AG20443 (cell line): ENCODE data around the gene SGSM2.

Experiments
- DNase-seq: peaks from one replicate; pipeline ENCODE4 v3.0.0; 2012; ENCODE audit warnings: low spot score, mixed read lengths

SGSM2 gene

DNA sequence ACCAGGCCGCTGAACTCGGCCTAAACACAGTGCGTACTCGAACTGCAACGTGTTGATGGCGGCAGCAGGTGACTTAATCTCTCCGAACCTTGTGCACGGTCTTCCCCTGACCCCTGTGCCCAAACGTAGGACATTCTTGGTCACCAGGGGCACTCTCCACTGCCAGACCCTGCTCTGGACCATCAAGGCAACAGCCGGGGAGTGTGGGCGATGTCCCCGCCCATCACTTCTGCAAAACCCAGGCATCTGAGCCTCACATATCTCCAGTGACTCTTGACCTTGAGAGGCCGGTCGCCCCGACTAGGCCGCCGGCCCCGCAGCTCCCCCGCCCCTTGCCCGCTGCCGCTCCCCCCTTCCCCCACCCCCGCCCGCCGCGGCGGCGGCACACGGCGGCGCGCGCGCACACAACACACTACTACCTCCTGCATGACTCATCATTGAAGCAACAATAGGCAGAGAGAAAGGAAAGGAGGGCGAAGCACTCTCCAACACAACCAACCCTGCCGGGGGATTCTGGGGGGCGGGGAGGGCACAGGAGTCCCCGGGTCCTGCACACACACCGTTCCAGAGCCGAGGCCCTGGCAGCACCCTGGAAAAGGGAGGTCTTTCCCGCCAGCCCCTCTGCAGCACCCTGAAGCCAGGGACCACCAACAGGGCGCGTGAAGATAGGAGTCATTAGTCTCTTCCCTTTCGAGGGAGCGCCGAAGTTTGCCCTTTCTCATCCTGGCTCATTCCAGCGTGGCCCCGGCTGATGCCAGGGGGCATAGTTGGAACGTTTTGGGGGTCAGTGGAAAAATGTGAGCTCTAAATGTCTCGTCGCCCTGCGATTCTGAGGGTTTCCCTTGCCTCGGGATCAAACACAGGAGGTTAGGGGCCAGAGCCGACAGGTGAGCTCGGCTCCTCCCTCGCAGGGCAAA lies 61.6 kb downstream of the SGSM2 start:
- peak; percentile 56 for DNase-seq

DNA sequence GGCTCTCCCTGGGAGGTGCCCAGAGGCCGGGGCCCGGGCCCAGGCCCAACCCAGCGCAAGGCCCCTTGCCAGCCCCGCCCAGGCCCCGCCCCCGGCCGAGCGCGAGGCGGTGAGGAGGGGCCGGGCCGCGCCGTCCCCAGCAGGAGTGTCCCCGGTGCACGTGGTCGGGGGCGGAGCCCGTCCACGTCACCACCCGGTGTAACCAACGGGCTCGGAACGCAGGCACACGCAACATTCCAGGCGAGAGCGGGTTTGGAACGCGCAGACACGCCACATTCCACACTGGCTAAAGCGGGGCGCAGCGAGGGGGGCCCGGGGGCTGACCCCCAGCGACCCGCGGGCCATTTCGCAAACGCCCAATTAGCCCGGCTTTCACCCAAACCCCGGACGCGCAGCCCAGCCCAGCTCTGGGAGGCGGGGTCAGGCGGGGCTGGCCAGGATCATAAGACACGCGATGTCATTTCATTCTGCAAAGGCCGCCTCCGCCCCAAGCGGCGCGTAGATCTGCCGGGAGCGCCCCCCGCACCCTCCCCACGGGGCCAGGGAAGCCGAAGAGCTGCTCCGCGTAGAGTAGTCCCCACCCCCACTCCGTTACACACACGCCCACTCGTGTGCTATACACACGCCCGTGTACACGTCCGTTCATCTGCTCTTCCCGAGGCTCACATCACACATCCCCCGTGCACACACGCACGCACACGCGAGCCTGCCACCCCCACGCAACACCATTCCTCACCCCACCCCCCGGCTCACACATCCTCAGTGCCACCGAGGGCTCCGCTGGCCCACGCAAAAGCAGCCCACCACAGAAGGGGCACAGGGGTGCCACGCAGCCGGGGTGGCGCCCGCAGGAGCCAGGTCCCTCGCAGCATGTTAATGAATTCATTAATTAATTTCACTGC lies 62.5 kb downstream of the SGSM2 start:
- DNase-seq: peak; percentile 94

DNA sequence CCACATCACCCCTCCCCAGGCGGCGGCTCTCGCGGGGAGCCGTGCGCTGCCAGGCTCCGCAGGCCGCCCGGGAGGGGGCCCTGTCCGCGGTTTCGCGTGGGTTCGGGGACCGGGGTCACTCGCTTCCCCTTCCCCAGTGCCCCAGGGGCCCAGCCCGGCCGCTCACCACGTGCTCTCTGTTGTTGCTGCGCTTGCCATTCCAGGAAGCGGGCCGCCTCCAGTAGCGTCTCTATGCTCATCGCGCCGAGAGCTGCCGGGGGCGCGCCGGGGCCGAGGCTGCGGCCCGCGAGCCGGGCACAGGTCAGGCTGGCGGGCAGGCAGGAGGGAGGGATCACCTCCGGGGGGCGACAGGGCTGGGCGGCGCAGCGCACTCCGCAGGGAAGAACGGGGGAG lies 63.2 kb downstream of the SGSM2 start:
- DNase-seq: no peak

DNA sequence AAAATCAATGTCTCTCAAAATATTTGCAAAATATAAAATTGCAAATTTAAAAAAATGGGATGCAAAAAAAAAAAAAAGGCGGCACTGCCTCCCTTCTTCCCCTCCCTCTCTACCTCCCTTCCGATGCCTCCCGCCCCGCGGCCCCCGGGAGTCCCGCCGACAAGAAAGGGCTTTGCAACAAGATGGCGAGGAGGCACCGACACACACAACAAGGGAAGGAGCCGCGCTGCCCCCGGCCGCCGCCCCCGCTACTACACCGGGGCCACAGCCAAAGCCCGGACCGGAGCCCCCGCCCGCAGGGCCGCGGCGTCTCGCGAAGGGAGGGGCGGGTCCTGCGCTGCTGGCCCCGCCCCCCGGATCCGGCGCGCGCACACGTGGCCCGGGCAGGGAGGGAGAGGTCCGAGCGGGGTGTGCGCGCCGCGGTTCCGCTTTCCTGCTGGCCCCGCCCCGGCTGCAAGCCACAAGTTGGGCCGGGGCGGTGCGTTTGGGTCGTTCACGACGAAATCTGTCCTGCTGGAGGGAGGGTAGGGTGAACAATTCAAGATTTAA lies 63.6 kb downstream of the SGSM2 start, which contains the start of gene MNT:
Gene MNT, minus strand, starts transcription at position 184 of the 549 bp plus-strand sequence. CDS start 348 bp downstream, outside the sequence.
- DNase-seq: peak; percentile 94

DNA sequence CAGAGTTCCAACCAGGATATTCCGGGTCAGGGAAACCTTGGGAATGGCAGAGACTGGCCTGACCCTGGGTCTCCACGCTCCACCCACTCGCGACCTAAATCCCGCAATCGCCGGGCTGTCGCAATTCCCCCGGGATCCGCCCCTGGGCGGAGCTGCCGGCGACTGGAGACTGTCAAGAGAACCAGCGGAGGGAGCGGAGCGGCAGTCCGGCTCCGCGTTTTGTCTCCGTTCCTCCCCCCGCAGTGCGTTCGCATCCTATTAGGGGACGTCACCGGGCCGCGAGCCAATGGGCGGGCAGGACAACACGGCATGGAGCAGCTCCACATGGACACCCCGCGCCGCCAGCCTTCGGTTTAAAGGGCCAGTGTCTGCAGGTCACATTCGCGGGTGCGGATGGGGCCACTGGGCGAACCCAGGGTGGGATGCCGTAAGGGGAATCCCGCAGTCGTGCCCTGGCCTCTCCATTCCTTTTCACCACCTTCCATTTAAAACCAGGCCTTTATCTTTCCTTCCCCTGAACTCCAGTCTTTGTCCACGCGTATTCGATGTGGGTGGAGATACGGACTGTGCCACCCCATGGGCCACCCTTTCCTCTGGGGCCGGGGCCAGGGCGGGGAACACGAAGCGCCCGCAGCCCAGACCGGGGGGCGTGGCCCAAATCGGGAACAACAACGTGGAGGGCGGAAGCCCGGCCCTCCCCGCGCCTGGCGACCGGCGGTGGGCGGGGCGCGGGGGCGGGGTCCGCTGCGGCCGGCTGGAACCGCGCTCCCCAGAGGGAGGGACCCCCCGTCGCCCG lies 64.3 kb downstream of the SGSM2 start:
- DNase-seq: peak; percentile 92

DNA sequence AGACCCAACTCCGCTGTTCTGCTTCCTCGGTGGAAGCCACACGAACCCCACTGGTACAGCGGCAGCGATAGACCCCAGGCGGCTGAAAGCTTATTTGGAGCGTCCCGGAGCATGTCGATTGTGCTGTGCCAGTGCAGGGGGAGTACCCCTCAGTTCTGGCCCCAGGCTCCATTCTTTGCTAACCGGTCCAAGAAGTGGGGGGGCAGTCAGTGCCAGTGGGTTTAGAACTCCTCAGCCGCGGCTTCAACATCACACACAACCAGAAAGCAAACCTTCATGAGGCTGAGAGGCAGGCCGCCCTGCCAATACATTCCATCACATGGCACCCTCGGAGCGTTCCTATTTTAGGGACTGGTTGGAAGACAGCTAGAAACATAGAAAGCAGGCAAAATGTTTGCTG lies 65.2 kb downstream of the SGSM2 start:
- no peak for DNase-seq

DNA sequence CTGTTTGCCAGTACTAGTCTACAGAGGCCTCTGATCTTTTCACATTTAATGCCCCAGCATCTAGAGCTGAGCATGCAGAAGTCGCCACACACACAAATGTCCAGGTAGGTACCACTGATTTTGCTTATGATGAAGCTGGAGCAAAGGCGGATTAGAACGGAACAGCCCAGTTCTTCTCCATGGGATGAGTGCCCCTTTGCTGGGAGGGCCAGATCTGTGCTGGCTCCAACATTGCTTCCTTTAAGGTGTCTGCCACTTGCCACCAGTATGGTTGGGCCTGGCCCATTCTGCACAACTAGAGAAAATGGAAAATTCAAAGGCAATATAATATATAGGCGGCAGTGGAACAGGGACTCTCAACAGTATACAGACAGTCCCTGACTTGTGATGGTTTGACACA lies 65.7 kb downstream of the SGSM2 start:
- no peak for DNase-seq

DNA sequence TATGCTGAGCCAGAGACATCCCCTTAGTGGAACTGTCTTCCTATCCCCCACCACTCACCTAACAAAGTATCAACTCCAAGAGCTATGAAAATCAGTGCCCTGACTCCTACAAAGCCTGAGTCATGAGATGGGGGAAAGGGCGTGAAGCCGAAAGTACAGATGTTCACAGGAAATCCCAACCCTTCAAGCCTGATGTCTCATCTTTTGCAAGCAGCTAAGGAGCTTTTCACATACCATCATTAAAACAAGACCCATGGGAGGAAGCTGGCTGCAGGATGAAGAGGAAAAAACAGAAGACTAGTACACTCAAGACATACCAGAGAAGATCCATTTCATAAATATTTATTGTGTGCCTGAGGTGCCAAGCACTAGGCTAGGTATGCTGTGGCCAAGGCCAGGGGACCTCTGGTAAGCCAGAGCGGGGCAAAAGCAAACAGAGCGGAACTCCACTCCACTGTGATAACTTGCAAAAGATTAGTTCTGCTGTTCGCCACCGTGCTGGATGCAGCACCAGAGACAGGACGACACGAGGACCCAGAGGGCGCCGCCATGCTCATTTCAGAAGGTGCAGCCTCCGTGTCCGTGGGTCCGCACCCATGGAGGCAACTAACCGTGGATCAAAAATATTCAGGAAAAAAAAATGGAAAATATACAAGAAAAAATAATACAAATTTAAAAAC lies 68.1 kb downstream of the SGSM2 start:
- DNase-seq: peak; percentile 61

DNA sequence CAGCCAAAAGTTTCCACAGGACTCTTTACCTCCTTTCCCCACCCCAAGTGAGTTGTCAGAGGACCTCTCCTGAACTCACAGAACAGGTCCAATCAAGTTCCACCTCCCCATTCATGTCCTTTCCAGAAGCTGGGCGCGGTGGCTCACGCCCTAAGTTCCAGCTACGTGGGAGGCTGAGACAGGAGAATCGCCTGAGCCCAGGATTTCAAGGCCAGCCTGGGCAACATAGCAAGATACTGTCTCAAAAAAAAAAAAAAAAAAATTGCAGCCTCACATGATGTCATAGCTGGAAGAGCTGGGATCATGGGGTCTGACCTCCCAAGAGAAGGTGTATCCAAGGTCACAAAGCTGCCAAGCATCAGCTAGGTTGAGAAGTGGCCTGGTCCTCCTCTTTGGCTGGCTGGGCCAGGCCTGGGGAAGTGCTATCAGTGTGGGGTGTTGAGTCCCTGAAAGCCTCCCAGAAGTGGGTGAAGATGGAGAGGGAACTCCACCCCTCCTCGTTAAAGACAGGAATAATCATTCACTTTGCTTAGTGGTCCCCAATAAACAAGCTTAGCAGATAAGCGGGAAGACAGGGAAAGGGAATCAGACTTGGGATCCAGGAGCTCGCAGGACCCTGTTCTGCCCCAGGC lies 69.1 kb downstream of the SGSM2 start:
- DNase-seq: no peak

DNA sequence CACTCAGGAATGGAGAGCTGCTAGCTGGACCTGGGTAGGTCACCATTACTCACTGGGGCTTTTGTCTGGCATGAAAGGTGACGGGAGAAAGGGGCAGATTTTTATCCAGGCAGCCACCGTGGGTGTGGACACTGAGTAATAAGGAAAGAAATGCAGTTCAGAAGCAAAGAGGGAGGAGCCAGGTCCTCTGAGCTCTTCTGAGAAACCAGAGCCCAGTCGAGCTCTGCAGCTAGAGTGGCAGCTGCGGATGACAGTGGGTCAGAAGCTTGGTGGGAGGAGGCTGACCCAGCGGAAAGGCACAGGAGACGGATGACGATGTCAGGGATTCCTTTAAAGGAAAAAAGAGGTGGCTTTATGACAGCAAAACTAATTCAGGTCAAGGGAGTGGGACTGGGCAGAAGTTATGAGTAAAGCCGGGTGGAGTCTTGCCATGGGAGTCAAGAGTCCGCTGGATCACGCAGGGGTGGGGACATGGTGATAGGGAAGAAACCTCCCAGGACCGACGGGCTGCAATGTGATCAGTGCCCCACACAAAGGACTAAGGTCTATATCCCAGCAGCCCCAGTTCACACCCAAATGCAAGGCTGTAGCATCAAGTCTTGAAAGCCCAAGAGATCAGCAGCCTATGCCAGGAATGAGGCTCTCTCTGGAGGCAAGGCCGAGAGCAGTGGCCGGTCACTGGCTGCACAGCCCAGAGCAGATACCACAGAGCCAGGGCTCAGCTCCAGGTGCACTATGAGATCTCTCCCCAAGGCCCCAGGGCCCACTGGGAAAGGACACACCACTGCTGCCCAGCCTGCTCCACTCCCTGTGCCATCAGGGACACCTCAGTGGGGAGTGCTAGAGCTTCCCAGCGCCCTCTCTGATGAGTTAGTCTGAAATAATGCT lies 69.8 kb downstream of the SGSM2 start:
- peak; percentile 82 for DNase-seq

DNA sequence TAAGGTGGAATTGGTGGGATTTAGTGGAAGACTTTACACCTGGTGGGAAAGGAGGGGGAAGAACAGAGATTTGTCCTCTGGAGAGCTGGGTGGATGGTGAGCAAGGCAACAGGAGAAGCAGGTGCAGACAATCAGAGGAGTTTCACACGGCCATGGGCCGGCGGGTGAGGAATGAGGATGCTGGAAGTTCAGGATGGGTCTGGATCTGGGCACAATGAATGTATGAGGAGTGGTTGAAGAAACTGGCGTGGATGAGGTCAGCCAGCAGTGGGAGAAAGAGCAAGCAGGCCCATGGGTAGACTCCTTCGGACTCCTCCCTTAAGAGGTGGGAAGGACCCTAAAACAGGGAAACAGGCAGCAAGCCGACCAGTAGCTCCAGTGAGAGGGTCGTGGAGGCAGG lies 73.7 kb downstream of the SGSM2 start:
- DNase-seq: no peak

DNA sequence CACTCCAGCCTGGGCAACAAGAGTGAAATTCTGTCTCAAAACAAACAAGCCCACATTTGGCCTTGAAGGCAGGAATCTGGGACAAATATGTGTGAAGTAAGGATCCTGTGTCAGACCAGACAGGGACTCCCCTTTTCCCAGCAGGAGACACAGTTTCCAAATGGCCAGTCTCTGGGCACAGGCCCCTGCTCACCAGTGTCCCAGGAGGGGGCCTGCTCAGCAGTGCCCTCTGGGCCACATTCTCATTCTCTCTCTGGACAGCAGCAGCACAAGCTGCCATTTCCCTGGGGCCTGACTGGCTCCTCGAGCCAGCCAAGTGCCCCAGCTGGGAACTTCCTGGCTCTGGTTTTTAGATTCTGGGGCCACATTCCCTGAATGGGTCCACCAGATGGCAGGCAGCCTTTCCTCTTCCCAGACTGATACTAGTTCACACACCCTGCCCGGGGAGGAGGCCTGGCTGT lies 75.3 kb downstream of the SGSM2 start:
- DNase-seq: peak; percentile 67

DNA sequence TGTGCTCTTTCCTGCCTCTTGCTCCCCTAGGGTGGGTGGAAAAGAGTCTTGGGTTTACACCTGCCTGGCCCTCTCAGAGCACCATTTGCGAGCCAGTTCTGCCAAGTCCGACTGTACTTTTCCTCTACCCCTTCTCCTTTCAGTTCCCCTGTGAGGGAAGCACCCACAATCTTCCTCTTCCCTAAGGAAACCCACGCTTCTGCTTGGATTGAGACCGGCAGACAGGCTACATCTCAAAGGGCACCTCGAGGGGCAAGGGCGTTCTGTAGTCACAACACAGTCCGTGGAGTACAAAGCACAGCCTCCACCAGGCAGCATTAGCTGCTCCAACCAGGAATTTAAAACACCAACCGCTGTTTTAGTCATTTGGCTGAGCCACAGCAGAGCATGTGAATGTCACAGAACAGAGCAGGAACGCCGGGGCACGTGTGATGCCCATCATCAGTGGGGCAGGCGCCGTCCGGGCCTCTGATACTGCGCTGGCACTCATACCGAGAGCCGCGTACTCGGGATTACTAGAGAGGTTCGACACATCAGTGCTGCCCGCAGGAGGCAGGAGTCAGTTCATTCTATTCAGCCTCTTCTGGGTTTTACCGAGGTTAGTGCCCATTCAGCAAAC lies 77.3 kb downstream of the SGSM2 start:
- no peak for DNase-seq

DNA sequence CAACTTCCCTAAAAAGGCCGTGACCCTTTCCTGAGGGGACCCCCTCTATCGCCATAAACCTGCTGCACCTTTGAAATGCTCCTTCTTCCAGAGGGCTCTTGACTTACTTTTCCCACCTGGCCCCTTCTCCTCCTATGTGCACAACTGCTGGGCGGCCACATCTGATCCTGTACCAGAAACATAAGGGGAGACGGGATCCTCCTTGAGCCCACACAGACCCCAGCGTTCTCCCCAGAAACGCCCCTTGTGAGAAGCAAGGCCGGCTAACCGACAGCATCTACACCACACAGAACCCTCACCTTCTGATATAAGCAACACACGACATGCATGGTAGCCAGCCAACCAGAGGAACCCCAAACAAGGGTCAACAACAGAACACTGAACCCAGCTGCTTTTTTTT lies 77.8 kb downstream of the SGSM2 start:
- no peak for DNase-seq

DNA sequence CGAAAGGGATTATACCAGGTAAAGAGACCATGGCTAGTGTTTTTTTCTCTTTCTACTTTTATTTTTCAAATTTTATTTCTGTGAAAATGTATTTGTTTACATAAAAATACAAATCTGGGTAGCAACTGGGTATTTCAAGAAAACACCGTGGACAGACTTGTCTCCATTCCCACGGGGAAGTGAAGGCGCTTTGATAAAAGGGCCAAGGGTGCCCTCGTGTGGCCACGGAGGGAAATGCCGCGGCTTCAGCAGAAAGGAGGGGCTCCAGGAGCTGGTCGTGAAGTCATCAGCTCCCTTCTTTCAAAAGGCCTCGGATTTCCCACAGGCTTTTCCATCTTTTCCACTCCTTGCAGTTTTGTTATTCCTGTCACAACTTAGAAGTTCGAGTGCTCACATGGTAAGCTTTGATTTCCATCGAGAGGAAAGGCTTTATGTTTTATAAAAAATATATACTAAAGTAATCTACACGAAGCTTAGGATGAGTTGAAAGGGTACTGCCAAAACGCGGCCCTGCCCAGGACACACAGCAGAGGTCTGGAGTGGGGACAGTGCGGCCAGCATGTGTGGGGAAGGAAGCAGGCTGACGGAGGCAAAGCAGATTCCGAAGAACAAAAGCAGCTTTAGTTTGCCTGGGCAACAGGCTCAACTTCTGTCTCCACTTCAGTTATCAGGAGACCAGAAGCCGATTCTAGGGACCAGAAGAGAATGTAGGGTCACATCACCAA lies 78.9 kb downstream of the SGSM2 start:
- DNase-seq: peak; percentile 91

DNA sequence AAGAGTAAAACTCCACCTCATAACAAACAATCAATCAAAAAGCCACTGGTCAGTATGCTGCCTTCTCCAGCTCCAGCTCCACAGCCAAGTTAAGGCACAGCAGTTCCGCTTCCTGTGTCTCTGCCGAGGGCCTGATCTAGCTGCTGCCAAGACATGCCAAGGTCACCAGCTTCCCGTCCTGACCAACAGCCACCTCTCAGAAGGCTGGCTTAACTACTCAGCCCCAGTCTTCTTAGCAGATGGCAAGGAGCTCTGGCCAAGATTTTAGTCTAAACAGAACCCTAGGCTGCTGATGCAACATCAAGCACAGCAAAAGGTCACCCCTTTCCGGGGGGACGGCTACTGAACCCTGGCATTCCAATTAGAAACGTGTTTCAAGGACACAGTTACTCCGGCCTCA lies 81.3 kb downstream of the SGSM2 start:
- no peak for DNase-seq

DNA sequence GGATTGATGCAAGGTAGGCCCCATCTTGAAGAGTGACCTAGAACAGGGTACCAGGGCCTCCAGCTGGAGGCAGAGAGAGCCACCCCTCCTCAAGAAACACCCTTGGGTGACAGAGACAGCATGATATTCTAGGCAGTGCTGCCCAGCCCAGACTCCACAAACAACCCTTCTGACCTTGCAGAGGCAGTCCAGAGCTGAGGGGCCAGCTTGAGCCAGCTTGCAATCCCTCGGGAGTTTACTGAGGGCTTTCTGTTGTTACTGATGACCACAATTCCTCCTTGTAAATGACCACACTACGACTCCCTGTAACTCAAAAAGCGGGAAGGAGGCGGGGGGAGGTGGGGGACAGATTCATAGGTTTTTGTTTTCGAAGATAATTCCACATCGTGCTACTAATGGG lies 82.2 kb downstream of the SGSM2 start:
- no peak for DNase-seq

DNA sequence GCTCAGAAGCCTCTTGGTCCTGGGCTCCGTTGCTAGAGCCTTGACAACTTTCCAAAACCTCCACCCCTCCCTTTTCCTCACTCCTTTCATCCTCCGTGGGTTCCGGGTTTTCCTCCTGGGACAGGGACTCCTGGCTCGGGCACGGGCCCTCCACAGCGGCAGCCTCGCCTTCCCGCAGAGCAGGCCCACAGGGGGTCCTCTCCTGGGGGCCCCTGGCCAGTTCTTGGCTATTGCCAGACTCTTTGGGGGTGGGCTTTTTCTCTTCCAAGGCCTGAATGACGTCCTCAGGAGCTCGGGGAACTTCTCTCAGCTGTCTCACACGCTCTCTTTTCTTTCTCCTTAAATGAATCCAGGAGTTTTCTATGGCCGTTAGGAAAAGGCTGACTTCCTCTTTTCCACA lies 82.9 kb downstream of the SGSM2 start:
- no peak for DNase-seq
